GM18507 (cell line): Measurements from ENCODE around the gene TRIM74.
"Not testable (repeated sequence)": the region's sequence is repeated elsewhere in the genome, so short reads cannot be mapped to it uniquely, and the experiment has no call there.

Source experiments
- DNase-seq: peaks from one replicate; pipeline ENCODE4 v3.0.0; 2011; ENCODE audit warnings: low read depth; ENCODE audit not compliant: insufficient read length; ENCODE audit errors: extremely low spot score
- FAIRE-seq: peaks from 2 replicates; lab custom pipeline; 2011; peaks lifted over from hg19 to GRCh38; lab: Jason Lieb, UNC

Gene TRIM74

DNA sequence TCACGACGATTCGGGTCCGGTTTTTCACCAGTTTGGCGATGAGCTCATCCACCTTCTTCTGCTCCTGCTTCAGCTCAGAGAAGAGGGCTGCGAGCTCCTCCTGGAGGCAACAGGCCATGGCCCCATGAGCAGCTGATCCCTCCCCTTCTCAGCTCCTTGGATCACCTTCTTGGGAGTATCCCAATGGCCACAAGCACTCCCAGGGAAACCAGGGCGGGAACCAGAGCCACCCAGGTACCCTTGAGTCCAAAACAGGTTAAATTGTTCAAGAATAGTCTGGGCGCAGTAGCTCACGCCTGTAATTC is 8.0 kb downstream of the TRIM74 start:
- not testable (repeated sequence) for FAIRE-seq, DNase-seq

DNA sequence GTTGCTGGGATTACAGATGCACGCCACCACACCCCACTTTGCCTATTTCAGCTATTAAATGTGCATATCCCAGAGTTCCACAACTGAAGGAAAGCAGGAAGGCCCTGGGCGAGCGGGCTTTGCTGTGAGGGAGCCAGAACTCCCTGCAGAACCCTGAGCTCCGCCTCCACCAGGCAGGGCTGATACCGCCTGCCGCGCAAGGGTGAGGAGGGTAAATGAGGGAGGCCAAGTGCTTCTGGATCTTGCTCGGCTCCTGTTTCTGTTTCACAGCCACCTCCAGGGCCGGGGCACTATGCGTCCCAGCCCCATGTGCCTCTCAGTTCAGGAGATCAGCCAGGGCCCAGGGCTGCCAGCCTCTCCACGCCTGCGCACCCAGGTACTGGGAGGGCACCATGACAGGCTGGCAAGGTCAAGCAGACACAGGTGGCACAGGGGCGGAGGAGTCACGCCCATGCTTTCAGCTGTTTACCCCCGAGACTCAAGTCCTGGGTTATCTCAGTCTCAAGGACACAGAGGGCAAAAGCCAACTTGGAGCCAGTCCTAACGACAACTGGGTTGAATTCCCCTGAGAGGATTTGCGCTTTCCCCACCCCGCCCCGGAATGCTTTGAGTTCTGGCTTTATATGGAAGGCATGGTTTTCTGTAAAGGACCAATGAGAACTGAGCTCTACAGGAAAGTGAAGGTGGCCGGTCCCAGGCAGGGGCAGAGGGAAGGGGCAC is 8.5 kb downstream of the TRIM74 start:
- not testable (repeated sequence) for FAIRE-seq, DNase-seq

DNA sequence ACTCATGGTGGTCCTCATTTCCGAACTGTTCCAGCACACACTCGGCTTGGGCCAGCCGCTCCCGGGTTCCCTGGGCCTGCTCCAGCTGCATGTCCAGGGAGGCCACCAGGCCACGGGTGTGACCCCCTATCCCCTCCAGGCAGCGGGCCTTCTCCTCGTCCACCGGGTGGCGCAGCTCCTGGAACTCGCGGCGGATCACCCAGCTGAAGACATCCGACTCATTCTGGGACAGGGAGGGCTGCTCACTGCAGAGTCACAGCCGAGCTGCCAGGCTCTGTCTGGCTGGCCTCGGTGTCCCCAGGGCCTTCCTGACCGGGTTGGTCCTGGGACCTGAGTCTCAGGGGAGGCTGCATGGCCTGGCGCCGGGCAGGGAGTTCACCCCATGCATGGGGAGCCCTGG is 9.2 kb downstream of the TRIM74 start:
- DNase-seq, FAIRE-seq: not testable (repeated sequence)

DNA sequence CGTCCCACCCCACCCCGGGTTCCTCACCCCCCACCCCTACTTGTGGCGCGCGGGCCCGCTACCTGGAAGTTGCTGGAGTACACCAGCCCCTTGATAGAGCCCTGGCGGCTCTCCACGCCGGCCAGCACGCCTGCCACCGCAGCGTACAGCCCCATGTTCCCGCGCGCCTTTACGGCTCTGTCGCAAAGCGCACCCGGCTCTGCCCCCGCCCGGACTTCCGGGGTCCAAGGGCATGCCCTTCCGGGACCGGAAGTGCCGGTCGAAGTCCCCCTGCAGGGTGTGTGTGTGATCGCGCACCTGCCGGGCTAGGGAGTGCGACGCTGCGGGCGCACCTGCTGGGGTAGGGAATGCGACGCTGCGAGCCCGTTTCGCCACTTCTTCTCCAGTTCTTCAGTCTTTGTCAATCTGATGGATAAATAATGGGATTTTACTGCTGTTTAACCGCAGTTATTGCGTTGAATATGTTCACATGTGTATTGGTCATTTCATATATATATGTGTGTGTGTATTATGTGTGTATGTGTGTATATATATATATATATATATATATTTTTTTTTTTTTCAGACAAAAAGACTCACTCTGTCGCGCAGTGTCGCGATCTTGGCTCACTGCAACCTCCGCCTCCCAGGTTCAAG is 14.6 kb downstream of the TRIM74 start:
- not testable (repeated sequence) for DNase-seq
- FAIRE-seq = peak; percentile 92

DNA sequence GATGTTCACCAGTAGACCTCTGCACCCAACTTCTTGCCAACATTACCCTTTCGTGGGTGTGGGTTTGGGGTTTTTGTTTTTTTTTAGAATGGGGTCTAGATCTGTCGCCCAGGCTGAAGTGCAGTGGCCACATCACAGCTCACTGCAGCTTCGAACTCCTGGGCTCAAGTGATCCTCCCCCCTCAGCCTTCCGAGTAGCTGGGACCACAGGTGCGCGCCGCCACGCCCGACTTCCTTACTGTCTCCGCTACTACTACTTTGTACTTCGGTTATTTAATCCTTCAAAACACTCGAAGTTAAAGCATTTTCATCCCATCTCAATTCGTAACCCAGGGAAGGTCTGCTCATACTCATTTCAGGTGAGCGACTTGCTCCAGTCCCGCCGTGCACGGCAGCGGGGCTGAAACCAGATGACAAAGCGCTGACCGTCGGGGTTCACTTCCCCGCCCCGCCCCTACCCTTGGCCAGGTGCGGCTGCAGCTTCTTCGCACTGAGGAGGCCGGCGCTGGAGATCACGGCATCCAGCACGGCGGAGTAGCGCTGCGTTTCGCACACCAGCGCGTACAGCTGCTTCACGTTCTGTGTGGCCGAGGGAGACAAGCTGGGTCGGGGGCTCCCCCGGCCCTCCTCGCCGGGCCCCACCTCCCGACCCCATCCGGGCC is 15.2 kb downstream of the TRIM74 start:
- peak; percentile 42 for FAIRE-seq
- not testable (repeated sequence) for DNase-seq

DNA sequence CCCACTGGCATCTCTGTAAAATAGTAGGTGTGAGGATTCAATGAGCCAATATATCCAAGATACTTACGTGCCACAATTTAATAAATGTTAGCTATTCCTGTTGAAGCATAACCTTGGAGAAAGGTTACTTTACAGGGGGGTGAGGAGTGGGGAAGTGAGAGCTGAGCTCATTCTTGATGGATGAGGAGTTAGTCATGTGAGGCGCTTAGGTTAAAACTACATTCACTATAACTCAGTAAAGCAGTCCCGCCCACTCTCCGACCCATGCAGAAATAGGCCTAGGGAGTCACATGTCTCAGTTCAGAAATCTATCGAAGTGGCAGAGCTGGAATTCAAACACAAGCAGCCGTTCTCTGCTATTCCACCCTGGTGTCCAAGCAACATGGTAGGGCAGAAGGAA is 18.8 kb downstream of the TRIM74 start:
- not testable (repeated sequence) for FAIRE-seq, DNase-seq

DNA sequence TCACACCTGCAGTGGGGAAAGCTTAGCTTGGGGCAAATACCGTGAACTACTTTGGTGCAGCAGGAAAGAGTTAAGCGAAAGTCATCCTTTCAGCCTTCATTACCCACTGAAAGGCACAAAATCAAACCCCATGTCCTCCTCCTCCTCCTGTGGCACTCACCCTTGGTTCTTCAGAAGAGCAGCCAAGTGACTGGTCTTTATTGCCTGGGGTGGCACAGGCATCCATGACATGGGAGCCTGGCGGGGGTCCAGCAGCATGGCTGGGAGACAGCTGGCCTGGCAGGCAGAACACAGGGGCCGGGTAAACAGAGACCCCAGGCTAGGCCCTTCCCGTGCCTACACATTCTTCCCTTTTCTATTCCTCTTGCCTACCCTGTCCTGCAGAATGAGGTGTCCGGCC is 19.6 kb downstream of the TRIM74 start:
- FAIRE-seq, DNase-seq: not testable (repeated sequence)

DNA sequence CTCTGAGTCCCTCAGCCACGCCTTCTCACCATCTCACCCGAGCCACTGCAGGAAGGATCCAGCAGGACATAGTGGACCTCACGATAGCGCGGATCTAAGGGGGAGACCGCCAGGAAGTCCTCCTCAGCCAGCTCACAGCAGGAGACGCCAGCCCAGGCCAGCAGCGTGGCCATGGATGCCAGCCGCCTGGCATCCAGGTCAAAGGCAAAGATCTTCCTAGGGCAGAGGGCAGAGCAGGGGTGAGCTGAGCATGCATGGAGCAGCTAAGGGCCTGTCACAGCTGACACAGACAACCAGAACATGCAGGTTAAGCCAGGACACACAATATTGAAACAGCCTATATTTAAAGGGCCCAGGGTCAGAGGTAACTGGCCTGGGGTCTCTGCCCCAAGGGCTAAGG is 20.0 kb downstream of the TRIM74 start:
- FAIRE-seq, DNase-seq: not testable (repeated sequence)

DNA sequence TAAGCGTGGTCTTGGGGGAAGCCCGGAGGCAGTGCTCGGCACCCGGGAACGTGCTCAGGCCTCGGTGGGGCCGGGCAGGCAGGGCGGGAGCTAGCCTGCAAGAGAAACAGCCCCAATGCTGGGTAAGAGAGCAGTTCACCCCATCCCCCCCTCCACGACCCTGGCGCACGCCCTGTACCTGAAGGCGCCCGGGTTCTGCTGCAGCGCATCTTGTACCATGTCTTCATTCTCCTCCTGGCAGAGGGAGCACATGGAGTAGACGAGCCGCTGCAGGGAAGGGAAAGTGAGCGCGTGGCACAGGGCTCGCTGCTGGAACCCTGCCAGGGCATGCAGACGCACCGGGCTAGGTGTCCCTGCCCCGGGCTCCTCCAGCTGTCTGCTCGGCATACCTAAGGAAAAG is 20.6 kb downstream of the TRIM74 start:
- FAIRE-seq, DNase-seq: not testable (repeated sequence)

DNA sequence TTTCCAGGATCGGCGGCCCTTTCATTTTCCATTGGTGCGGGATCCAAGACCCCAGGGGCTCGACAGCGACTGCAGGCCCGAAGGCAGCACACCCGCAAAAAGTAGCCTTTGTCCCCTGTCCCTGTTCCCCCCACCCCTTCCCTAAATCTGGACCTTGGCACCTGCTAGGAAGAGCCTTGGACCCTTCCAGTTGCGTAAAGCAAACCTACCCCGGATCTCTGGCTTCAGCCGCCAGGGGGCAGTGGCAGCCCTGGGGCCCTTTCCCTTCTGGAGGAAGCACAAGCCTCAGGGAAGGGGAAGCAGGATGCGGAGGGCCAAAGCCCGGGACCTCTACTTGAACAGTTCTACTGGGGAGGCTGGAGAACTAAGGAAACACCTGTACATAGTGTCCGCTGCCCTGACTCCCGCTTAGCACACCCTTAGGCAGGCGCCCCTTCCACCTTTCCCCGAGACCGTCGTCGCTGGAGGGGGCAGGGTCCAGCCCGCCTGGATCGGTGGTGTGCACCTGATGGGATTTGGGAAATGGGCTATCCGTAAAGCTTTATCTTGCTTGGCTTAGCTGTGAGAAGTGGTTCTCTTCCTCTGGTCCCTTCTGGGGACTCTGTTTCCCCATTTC is 23.0 kb downstream of the TRIM74 start:
- FAIRE-seq, DNase-seq: not testable (repeated sequence)

DNA sequence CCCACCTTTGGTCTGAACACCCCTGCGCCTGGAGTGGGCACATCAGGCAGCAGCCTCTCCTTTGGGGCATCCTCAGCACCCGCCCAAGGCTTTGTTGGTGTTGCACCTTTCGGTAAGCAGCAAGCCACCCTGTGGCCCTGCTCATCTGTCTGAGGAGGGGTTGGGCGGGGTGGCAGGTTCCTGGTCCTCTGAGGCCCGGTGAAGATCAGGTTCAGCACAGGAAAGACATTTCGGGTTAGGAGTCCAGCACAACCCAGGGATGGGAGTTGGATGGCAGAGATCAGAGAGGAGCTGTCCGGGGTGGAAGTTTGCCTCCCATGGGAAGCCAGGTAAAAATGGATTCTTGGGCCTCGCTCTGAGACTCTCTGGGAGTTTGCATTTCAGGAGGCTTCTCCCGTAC is 23.7 kb downstream of the TRIM74 start:
- not testable (repeated sequence) for FAIRE-seq, DNase-seq

DNA sequence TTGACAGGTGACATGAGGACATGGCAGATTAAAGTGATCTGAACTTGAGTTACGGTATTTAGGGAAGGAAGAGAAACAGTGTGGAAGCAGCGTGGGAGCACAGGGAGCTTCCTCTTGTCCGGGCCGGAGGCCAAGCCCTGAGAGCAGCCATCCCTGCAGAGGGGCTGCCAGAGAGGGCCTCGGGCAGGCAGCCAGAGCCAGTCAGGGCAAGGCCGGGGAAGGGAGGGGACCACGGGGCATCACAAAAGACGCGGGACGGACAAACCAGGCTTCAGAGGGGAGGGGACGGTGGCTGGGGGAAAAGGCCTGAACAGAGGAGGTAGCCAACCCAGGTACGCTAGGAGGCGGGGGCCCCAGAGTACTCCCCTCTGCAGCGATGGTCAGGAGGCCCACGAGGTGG is 24.3 kb downstream of the TRIM74 start:
- not testable (repeated sequence) for DNase-seq, FAIRE-seq

DNA sequence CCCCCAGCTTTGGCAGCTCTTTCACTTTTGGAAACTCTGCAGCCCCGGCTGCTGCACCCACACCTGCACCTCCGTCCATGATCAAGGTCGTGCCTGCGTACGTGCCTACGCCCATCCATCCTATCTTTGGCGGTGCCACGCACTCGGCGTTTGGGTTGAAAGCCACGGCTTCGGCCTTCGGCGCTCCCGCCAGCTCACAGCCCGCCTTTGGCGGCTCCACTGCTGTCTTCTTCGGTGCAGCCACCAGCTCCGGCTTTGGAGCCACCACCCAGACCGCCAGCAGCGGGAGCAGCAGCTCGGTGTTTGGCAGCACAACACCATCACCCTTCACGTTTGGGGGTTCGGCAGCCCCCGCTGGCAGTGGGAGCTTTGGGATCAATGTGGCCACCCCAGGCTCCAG is 26.3 kb downstream of the TRIM74 start:
- not testable (repeated sequence) for FAIRE-seq, DNase-seq

DNA sequence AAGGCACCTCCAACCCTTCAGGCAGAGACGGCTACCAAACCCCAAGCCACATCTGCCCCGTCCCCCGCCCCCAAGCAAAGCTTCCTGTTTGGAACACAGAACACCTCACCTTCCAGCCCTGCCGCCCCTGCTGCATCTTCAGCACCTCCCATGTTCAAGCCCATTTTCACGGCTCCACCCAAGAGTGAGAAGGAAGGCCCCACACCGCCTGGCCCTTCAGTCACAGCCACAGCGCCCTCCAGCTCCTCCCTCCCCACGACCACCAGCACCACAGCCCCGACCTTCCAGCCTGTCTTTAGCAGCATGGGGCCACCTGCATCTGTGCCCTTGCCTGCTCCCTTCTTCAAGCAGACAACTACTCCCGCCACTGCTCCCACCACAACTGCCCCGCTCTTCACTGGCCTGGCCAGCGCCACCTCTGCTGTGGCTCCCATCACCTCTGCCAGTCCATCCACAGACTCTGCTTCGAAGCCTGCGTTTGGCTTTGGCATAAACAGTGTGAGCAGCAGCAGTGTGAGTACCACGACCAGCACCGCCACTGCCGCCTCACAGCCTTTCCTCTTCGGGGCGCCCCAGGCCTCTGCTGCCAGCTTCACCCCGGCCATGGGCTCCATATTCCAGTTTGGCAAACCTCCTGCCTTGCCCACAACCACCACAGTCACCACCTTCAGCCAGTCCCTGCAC is 27.1 kb downstream of the TRIM74 start:
- not testable (repeated sequence) for DNase-seq, FAIRE-seq

DNA sequence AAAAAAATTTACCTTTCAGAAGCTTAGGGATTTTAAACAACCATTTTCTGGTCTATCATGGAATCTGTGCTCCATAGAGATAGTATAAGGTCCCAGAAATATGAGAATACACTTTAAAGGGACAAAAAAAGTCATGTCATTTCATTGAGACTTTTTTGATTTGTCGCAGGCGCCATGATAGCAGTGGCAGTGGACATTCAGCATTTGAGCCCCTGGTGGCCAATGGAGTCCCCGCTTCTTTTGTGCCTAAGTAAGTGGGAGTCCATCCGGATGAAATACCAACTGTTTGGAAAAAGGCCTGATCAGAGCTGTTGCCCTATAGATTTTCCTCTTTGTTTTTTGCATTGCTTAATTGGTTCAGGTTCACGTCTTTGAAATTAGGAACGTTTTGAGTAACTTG is 41.0 kb downstream of the TRIM74 start:
- FAIRE-seq, DNase-seq: not testable (repeated sequence)

DNA sequence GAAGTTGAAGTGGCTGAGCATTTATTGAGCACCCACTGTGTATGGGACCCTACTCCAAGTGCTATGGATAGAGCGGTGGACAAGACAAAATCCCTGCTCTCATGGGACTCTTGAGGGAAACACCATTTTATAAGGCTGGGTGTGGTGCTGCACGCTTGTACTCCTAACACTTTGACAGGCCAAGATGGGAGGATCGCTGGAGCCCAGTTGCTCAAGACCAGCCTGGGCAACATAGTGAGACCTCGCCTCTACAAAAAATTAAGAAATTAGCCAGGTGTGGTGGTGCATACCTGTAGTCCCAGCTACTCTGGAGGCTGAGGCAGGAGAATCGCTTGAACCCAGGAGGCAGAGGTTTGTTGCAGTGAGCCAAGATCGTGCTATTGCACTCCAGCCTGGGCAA is 41.5 kb downstream of the TRIM74 start:
- not testable (repeated sequence) for DNase-seq, FAIRE-seq

DNA sequence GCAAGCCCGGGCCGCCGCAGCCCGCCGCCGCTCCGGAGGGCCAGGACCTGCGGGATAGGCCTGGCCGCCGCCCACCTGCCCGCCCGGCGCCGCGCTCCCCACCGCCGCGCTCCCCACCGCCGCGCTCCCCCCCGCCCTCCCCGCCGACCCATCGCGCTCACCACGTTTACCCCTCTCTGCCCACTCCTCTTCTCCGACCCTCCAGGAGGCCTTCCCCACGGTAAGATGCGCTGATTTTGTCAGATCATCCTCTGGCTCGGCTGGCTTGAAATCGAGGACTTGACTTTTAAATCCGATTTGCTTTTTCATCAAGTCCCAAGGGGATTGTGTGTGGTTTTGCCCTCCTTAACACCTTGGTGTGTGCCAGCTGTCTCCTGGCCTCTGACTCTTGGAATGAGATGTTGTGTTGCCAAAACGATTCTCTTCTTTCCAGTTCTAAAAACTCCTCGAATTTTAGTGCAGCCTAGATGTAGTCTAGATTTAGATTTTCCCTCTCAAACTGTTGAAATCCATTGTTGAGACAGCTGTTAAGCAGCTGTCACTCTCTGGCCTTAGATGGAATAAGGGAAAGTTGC is 43.6 kb downstream of the TRIM74 start:
- no peak for DNase-seq

DNA sequence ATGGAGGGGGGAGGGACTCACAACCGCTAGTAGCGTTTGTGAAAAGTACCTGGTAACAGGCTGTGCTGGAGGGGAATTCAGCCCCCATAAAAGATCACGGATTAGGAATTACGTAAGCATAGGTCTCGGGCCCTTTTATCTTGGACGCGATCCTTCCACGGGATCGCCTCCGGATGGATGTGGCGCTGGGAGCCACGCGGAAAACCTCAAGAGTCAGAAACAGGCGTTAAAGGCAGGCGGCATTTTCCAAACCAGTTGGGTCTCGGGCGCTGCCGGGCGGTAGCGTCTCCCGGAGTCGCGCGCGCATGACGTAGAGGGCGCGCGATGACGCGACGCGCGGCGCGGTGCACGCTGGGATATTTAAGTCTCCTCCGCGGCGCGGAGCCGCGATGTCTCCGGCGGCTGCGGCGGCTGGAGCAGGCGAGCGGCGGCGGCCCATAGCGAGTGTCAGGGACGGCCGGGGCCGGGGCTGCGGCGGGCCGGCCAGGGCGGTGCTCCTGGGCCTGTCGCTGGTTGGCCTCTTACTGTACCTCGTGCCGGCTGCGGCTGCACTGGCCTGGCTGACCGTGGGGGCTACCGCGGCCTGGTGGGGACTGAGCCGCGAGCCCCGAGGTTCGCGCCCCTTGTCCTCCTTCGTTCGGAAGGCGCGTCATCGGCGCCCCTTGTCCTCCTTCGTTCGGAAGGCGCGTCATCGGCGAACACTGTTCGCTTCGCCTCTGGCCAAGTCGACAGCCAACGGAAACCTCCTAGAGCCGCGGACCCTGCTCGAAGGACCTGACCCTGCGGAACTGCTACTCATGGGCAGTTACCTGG is 44.3 kb downstream of the TRIM74 start, which contains the start of gene POM121:
Gene POM121, plus strand, starts transcription at position 363 of the 813 bp plus-strand sequence. Its CDS starts 27 bp downstream, at position 390.
- FAIRE-seq (peak; percentile 63), DNase-seq (peak; percentile 90)

More for the DNA sequence above, 43.6 kb downstream of the TRIM74 start:
- FAIRE-seq = no peak
